ENCODE results near the gene IGFL2.

The IGFL2 gene

GRCh38 chr19:46186101-46186716 lies 38.2 kb downstream of the IGFL2 start:
- Histone ChIP-seq H2AFZ (ENCODE audit: low read depth, low read length) (no peak overlapping the region), H3K79me2 (ENCODE audit: insufficient read depth, low read length) (no peaks in the 10 kb centered on the region), H3K9me3 (ENCODE audit: insufficient read depth, low read length, severe bottlenecking) (no peaks in the 10 kb centered on the region), H3K36me3 (ENCODE audit: insufficient read depth, low read length) (no peaks in the 10 kb centered on the region), H4K20me1 (ENCODE audit: insufficient read depth, low read length) (0 out of 2 replicates have a peak, but pooled peaks cover 3% of the 10 kb centered on the region), H3K27ac (ENCODE audit: low read length) (no peak overlapping the region), H3K9ac (ENCODE audit: low read depth, low read length) (no peak overlapping the region), H3K4me2 (ENCODE audit: insufficient read depth, low read length) (no peak overlapping the region), H3K27me3 (ENCODE audit: insufficient read depth, low read length, poor library complexity) (peaks cover 25% of the 10 kb centered on the region), H3K4me1 (ENCODE audit: insufficient read depth, low read length) (no peaks in the 10 kb centered on the region), H3K4me3 (ENCODE audit: low read depth in 1 of 2, low read length in 2 of 2) (no peak overlapping the region)
- TF ChIP-seq EZH2 (IDR thresholded peaks at IDR 0.05; ENCODE audit: borderline replicate concordance, low read depth, low read length, severe bottlenecking) = no peak
- no peak for TF ChIP-seq CTCF (IDR thresholded peaks at IDR 0.05; ENCODE audit: borderline replicate concordance, extremely low read depth, low read length, poor library complexity, severe bottlenecking)
- ATAC-seq (ENCODE audit: insufficient read depth, low read depth) (no peak), DNase-seq (no peak)

GRCh38 chr19:46186717-46187101 lies 38.7 kb downstream of the IGFL2 start:
- ATAC-seq (ENCODE audit: insufficient read depth, low read depth) (no peak), DNase-seq (no peak)
- H3K4me2 ChIP-seq (ENCODE audit: insufficient read depth, low read length) = no peak overlapping the region
- no peak overlapping the region for H3K4me3 ChIP-seq (ENCODE audit: low read depth in 1 of 2, low read length in 2 of 2)
- H3K36me3 ChIP-seq (ENCODE audit: insufficient read depth, low read length) = no peaks in the 10 kb centered on the region
- 0 out of 2 replicates have a peak, but pooled peaks cover 3% of the 10 kb centered on the region for H4K20me1 ChIP-seq (ENCODE audit: insufficient read depth, low read length)
- peaks cover 27% of the 10 kb centered on the region for H3K27me3 ChIP-seq (ENCODE audit: insufficient read depth, low read length, poor library complexity)
- no peak overlapping the region for H3K9ac ChIP-seq (ENCODE audit: low read depth, low read length)
- no peak overlapping the region for H2AFZ ChIP-seq (ENCODE audit: low read depth, low read length)
- H3K27ac ChIP-seq (ENCODE audit: low read length) = no peak overlapping the region
- TF ChIP-seq EZH2 (IDR thresholded peaks at IDR 0.05; ENCODE audit: borderline replicate concordance, low read depth, low read length, severe bottlenecking) = no peak
- no peak for TF ChIP-seq CTCF (IDR thresholded peaks at IDR 0.05; ENCODE audit: borderline replicate concordance, extremely low read depth, low read length, poor library complexity, severe bottlenecking)
- no peaks in the 10 kb centered on the region for H3K4me1 ChIP-seq (ENCODE audit: insufficient read depth, low read length)
- no peaks in the 10 kb centered on the region for H3K79me2 ChIP-seq (ENCODE audit: insufficient read depth, low read length)
- no peaks in the 10 kb centered on the region for H3K9me3 ChIP-seq (ENCODE audit: insufficient read depth, low read length, severe bottlenecking)

GRCh38 chr19:46189971-46190888 lies 42.2 kb downstream of the IGFL2 start:
- Histone ChIP-seq H2AFZ (ENCODE audit: low read depth, low read length) (no peak overlapping the region), H4K20me1 (ENCODE audit: insufficient read depth, low read length) (no peaks in the 10 kb centered on the region), H3K4me1 (ENCODE audit: insufficient read depth, low read length) (no peaks in the 10 kb centered on the region), H3K4me2 (ENCODE audit: insufficient read depth, low read length) (no peak overlapping the region), H3K9ac (ENCODE audit: low read depth, low read length) (no peak overlapping the region), H3K79me2 (ENCODE audit: insufficient read depth, low read length) (no peaks in the 10 kb centered on the region), H3K36me3 (ENCODE audit: insufficient read depth, low read length) (no peaks in the 10 kb centered on the region), H3K27ac (ENCODE audit: low read length) (no peak overlapping the region), H3K4me3 (ENCODE audit: low read depth in 1 of 2, low read length in 2 of 2) (no peak overlapping the region), H3K9me3 (ENCODE audit: insufficient read depth, low read length, severe bottlenecking) (no peaks in the 10 kb centered on the region), H3K27me3 (ENCODE audit: insufficient read depth, low read length, poor library complexity) (peaks cover 24% of the 10 kb centered on the region)
- ATAC-seq (ENCODE audit: insufficient read depth, low read depth) (no peak), DNase-seq (no peak)
- no peak for TF ChIP-seq CTCF (IDR thresholded peaks at IDR 0.05; ENCODE audit: borderline replicate concordance, extremely low read depth, low read length, poor library complexity, severe bottlenecking)
- TF ChIP-seq EZH2 (IDR thresholded peaks at IDR 0.05; ENCODE audit: borderline replicate concordance, low read depth, low read length, severe bottlenecking) = no peak

All from DND-41 (cell line).